Thoracic aorta (tissue), 2 donors: ENCODE measurements around the gene RFC1. TPM values are rescaled to one million over a fixed set of nuclear protein-coding genes. Genes with fewer than 3 reads are reported as not detected.
"Not testable (repeated sequence)": the region's sequence is repeated elsewhere in the genome, so short reads cannot be mapped to it uniquely, and the experiment has no call there.

ENCODE experiments used
- ATAC-seq: fragments of 150-250 bp; one replicate; pipeline ENCODE4 v1.8.0; 2017; ENCODE audit warnings: low read depth; ENCODE audit not compliant: insufficient number of reproducible peaks, low FRiP score
- DNase-seq: peaks from one replicate; pipeline ENCODE4 v3.0.0-alpha.2; 2020; ENCODE audit warnings: low spot score
- H3K27ac ChIP-seq, 2 donors: fragments of 200-600 bp; sonication (generic); 1 replicate in 1 of 2; 2 replicates in 1 of 2; pipeline ENCODE4 v1.5.1; 2016; ENCODE audit warnings: mild to moderate bottlenecking in 2 of 2, moderate library complexity in 2 of 2
- H3K27me3 ChIP-seq: fragments of 200-600 bp; sonication (generic); replicated peaks from 2 replicates; pipeline ENCODE4 v1.6.0; 2016; ENCODE audit warnings: mild to moderate bottlenecking; ENCODE audit not compliant: insufficient read depth
- H3K36me3 ChIP-seq: fragments of 200-600 bp; sonication (generic); one replicate; pipeline ENCODE4 v1.5.1; 2016
- H3K4me1 ChIP-seq, 2 donors: fragments of 200-600 bp; sonication (generic); 1 replicate in 1 of 2; 2 replicates in 1 of 2; pipeline versions ENCODE4 v1.5.1 to v1.6.0; 2016; ENCODE audit warnings: low read depth in 2 of 2, mild to moderate bottlenecking in 1 of 2; ENCODE audit not compliant: control insufficient read depth in 1 of 2
- H3K4me3 ChIP-seq: fragments of 200-600 bp; sonication (generic); 2 replicates; pipeline ENCODE4 v1.5.1; 2016; ENCODE audit warnings: mild to moderate bottlenecking
- H3K9me3 ChIP-seq: fragments of 200-600 bp; sonication (generic); 2 replicates; pipeline ENCODE4 v1.5.1; 2016
- CTCF ChIP-seq: fragments of 200-600 bp; sonication (generic); IDR thresholded peaks from one replicate; pipeline ENCODE4 v1.5.1; 2019; ENCODE audit warnings: antibody characterized with exemption
- total RNA-seq, 2 donors: library from RNA; depleted of rRNA; stranded (reverse); fragments of >200 nt; gene quantifications; one replicate each; pipeline versions ENCODE4 v1.1.0 to v1.2.3, GENCODE V29; 2016

Gene RFC1
- total RNA-seq, 2 donors from 2014 or later, result 36.2 to 38.6 TPM

DNA sequence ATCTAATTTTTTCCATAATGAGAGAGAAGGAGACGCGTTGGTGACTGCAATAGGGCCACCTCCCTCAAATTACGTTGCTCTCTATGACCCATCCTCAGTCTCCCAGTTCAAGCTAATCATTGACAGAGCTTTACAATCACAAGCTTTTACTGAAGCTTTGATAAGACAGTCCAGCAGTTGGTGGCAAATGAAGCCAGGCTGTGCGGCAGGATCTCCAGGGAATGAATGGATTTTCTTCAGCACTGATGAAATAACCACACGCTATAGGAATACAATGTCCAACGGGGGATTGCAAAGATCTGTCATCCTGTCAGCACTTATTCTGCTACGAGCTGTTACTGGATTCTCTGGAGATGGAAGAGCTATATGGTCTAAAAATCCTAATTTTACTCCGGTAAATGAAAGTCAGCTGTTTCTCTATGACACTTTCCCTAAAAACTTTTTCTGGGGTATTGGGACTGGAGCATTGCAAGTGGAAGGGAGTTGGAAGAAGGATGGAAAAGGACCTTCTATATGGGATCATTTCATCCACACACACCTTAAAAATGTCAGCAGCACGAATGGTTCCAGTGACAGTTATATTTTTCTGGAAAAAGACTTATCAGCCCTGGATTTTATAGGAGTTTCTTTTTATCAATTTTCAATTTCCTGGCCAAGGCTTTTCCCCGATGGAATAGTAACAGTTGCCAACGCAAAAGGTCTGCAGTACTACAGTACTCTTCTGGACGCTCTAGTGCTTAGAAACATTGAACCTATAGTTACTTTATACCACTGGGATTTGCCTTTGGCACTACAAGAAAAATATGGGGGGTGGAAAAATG lies 40.8 kb upstream of the RFC1 start, which contains the start of gene KLB:
KLB (plus strand) TSS at position 168 of the 821 bp plus-strand sequence; CDS start at position 188, 20 bp downstream.
- no peaks in the 10 kb centered on the region for H3K4me1 ChIP-seq
- H3K27ac ChIP-seq, result no peak within 1 kb of the TSS
- no peaks in the 10 kb centered on the region for H3K36me3 ChIP-seq
- no peaks in the 10 kb centered on the region for H3K27me3 ChIP-seq
- no peak within 1 kb of the TSS for H3K4me3 ChIP-seq
- DNase-seq (no peak), ATAC-seq (no peak)
- no peak for TF ChIP-seq CTCF
- H3K9me3 ChIP-seq, result no peaks in the 10 kb centered on the region

DNA sequence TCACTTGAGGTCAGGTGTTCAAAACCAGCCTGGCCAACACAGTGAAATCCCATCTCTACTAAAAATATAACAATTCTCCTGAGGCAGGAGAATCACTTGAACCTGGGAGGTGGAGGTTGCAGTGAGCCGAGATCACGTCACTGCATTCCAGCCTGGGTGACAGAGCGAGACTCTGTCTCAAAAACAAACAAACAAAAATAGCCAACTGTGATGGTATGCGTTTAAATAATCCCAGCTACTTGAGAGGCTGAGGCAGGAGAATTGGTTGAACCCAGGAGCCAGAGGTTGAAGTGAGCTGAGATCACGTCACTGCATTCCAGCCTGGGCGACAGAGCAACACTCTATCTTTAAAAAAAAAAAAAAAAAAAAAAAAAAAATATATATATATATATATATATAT lies 35.5 kb upstream of the RFC1 start:
- not testable (repeated sequence) for H3K27me3 ChIP-seq, H3K4me1 ChIP-seq, H3K27ac ChIP-seq, DNase-seq, H3K36me3 ChIP-seq, ATAC-seq, H3K4me3 ChIP-seq, H3K9me3 ChIP-seq

- TF ChIP-seq CTCF, result no peak
Measured at GRCh38 chr4:39394706-39395105, 28.5 kb upstream of the RFC1 start.

GRCh38 chr4:39390603-39391002 lies 24.4 kb upstream of the RFC1 start:
- Histone ChIP-seq H3K9me3 (no peaks in the 10 kb centered on the region), H3K4me3 (no peak overlapping the region)
- TF ChIP-seq CTCF, result no peak

More at GRCh38 chr4:39394706-39395105, 28.5 kb upstream of the RFC1 start:
- Histone ChIP-seq H3K27me3 (no peaks in the 10 kb centered on the region), H3K4me3 (no peak overlapping the region), H3K4me1 (no peaks in the 10 kb centered on the region), H3K9me3 (no peaks in the 10 kb centered on the region), H3K36me3 (no peaks in the 10 kb centered on the region), H3K27ac (no peak overlapping the region)
- DNase-seq (no peak), ATAC-seq (no peak)

GRCh38 chr4:39384563-39384962 lies 18.4 kb upstream of the RFC1 start:
- H3K4me1 ChIP-seq, result no peaks in the 10 kb centered on the region
- no peak for DNase-seq
- ATAC-seq, result no peak
- H3K27me3 ChIP-seq, result no peaks in the 10 kb centered on the region
- H3K36me3 ChIP-seq, result no peaks in the 10 kb centered on the region
- H3K4me3 ChIP-seq, result no peak overlapping the region
- no peak overlapping the region for H3K27ac ChIP-seq
- no peaks in the 10 kb centered on the region for H3K9me3 ChIP-seq
- no peak for TF ChIP-seq CTCF

More at GRCh38 chr4:39390603-39391002, 24.4 kb upstream of the RFC1 start:
- ATAC-seq (no peak), DNase-seq (no peak)
- Histone ChIP-seq H3K27me3 (no peaks in the 10 kb centered on the region), H3K36me3 (no peaks in the 10 kb centered on the region), H3K4me1 (no peaks in the 10 kb centered on the region), H3K27ac (no peak overlapping the region)
